Stimulated activated memory B cell treated with anti-CD40 and anti-IgM and Interleukin-4, amounts not matched to agents 10 μg/mL and 1 μg/mL and 100 μg/mL, for 72 hours (primary cell): Measurements from ENCODE around the gene ORMDL3.
A peak's percentile ranks its signal among the peaks of the same experiment; 100 is the strongest.
"Not testable (repeated sequence)": the region's sequence is repeated elsewhere in the genome, so short reads cannot be mapped to it uniquely, and the experiment has no call there.

Experiments
- ATAC-seq: fragments of 150-1000 bp; cut with Tn5 transposase; 2 replicates; pipeline ENCODE4 v1.10.0; 2021
- H3K27ac Mint-ChIP-seq: one replicate; pipeline ENCODE4 v1.8.0; 2022; ENCODE audit warnings: mild to moderate bottlenecking, mixed read lengths
- H3K27me3 Mint-ChIP-seq: one replicate; pipeline ENCODE4 v1.8.0; 2022; ENCODE audit warnings: mixed read lengths
- H3K36me3 Mint-ChIP-seq: one replicate; pipeline ENCODE4 v1.8.0; 2022; ENCODE audit warnings: mixed read lengths
- H3K4me1 Mint-ChIP-seq: one replicate; pipeline ENCODE4 v1.8.0; 2022; ENCODE audit warnings: mixed read lengths
- H3K4me3 Mint-ChIP-seq: one replicate; pipeline ENCODE4 v1.8.0; 2022; ENCODE audit warnings: mild to moderate bottlenecking, moderate library complexity, mixed read lengths
- H3K9me3 Mint-ChIP-seq: one replicate; pipeline ENCODE4 v1.8.0; 2022; ENCODE audit warnings: mixed read lengths

Gene ORMDL3

DNA sequence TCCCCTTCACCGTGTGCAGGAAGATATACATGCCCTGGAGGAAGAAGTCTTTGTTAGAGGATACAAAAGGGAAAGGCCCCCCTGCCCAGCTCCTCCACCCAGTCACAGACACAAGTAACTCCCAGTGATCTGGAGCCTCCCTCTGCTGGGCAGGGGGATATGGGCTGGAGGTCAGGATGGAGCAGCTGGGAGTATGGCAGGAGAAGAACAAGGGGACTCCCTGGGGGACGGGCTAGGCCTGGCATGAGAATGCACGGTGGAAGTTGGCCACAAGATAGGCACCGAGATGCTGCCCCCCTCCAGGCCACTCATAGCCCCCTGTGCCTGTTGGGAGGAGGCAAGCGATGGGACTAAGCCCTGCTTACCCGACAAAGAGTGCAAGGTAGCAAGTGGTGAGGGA, 4.2 kb downstream of the ORMDL3 start:
- no peak for ATAC-seq
- Mint-ChIP-seq H3K27ac (peak overlapping the region; percentile 84), H3K27me3 (no peaks in the 10 kb centered on the region), H3K4me3 (no peak overlapping the region), H3K4me1 (peaks cover 90% of the 10 kb centered on the region), H3K36me3 (peaks cover 48% of the 10 kb centered on the region), H3K9me3 (peaks cover 2% of the 10 kb centered on the region)

DNA sequence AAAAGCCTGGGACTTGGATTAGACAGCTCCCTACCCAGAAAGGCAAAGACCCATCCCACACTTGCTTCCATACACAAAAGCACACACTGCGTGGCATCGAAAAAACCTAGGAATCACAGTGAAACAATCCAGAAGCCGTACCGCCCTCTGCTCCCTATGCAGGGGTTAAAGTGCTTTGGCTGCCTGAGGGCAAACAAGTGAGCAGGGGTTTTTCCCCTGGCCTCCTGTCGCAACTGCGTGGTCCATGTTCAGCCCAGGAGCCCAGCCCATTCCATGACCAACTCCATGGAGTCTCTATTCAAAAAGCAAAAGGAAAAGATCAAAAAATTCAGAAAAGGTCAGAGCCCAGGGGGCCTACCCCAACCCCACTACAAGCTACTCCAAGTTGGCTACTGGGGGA, 5.4 kb downstream of the ORMDL3 start:
- H3K4me3 Mint-ChIP-seq = peak overlapping the region; percentile 11
- no peak for ATAC-seq
- H3K4me1 Mint-ChIP-seq = peaks cover 92% of the 10 kb centered on the region
- no peaks in the 10 kb centered on the region for H3K27me3 Mint-ChIP-seq
- peaks cover 3% of the 10 kb centered on the region for H3K9me3 Mint-ChIP-seq
- H3K36me3 Mint-ChIP-seq = peaks cover 60% of the 10 kb centered on the region
- peak overlapping the region; percentile 84 for H3K27ac Mint-ChIP-seq

DNA sequence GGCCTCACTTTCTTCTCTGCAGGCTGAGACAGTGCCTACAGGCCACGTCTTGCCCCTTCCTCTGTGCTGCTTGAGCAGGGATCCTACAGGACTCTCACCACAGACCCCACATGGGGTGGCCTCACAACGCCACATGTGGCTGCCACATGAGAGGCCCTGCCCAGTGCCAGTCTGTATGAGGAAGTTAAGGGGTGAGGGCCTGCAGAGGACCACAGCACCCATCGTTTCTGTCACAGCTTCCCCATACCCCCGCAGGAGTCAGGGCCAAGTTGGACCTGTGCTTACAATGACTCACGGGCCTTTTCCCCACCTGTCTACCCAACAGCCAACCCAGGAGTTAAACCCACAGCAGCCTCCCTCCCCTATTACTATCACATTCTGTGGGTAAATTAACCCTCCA, 6.1 kb downstream of the ORMDL3 start:
- Mint-ChIP-seq H3K9me3 (peaks cover 3% of the 10 kb centered on the region), H3K27ac (peak overlapping the region; percentile 84), H3K4me3 (peak overlapping the region; percentile 36), H3K36me3 (peaks cover 66% of the 10 kb centered on the region), H3K4me1 (peaks cover 94% of the 10 kb centered on the region), H3K27me3 (no peaks in the 10 kb centered on the region)
- peak; percentile 84 for ATAC-seq

DNA sequence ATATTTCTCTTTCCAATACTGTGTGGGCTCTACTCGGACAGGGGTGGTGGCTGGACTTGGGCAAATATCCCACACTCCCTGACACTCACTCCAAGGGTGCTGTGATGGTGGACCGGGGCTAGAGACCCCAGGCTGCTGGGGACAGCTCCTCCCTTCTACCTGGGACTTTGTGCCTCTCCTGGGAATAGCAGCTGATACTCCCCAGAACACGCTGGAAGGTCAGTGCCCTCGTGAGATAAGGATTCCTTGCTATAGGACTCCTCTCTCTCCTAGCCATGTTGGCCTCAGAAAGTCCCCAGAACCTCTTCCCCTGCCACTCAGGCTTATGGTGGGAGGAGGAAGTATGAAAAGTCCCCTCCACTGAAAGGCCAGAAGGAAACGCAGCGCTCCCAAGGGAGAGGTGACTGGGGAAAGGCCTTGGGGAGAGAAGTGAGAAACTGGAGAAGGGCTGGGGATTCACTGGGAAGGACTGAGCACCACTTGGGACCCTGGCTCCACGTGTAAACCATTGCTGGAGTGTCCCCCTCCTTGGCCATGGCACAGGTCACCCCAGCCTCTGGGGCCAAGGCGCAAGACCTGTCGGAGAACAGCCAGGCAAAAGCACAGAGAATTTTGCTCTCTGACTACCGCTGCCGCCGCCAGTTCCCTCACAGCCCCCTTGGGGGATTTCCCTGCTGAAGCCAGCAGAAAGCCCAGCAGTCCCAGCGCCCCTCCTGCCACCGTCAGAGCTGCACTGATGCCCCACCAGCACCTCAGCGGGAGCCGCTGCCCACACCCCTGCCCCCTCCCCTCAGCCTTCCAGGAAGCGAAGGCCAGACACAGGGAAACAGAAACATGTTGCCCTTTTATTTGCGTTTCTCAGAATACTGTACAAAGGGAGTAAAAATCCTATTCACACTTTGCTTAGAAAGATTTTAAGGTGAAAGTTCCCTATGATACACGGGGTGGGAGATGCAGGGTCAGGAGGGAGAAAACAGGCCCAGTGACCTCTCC, 6.9 kb downstream of the ORMDL3 start:
- peaks cover 3% of the 10 kb centered on the region for H3K9me3 Mint-ChIP-seq
- H3K27ac Mint-ChIP-seq = peak overlapping the region; percentile 84
- H3K36me3 Mint-ChIP-seq = peaks cover 66% of the 10 kb centered on the region
- ATAC-seq = peak; percentile 75
- H3K4me3 Mint-ChIP-seq = peak overlapping the region; percentile 36
- no peaks in the 10 kb centered on the region for H3K27me3 Mint-ChIP-seq
- peaks cover 88% of the 10 kb centered on the region for H3K4me1 Mint-ChIP-seq

DNA sequence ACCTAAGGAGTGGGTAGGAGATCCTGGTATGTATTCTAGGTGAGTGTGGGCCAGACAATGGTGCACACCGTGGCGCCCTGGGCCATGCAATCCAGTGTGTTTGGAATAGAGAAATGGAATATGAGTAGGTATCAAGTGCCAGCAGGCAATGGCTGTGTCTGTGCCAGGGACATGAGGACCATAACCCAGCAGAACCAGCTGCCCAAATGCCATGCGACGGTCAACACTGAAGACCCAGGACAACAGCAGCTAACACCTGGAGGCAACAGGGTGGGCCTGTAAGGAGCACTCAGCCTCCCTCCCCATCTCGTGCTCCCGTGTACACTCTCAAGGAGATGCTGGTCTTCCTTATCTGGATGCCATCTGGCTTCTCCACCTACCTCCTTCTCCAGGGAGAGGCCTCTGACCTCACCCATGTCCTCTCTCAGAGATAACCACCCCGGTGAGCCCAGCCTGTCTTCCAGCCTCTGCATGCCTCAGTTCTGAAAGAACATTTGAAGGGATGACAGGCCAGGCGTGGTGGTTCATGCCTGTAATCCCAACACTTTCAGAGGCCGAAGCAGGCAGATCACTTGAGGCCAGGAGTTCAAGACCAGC, 8.2 kb downstream of the ORMDL3 start:
- peaks cover 3% of the 10 kb centered on the region for H3K9me3 Mint-ChIP-seq
- no peaks in the 10 kb centered on the region for H3K27me3 Mint-ChIP-seq
- H3K4me3 Mint-ChIP-seq = no peak overlapping the region
- H3K4me1 Mint-ChIP-seq = peaks cover 81% of the 10 kb centered on the region
- ATAC-seq = no peak
- H3K36me3 Mint-ChIP-seq = peaks cover 69% of the 10 kb centered on the region
- H3K27ac Mint-ChIP-seq = peak overlapping the region; percentile 45

DNA sequence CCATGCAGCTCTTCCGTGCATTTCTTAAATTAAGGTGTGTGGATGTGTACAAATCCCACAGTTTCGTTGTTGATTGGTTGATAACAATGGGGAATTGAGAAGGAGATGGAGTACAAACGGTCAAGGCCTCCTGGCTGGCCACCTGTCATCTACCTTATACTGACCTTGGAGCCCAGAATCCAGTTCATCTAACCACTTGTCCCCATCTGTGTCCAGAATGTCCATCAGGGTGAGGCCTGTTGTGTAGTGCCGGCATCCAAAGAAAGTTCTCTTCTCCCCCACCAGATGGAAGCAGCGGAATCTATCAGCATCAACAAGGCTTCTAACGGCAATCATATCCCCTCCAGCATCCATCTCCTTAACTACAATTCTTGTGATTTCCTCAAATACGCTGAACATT, 10.5 kb downstream of the ORMDL3 start:
- Mint-ChIP-seq H3K36me3 (peaks cover 69% of the 10 kb centered on the region), H3K4me3 (no peak overlapping the region), H3K27me3 (no peaks in the 10 kb centered on the region), H3K4me1 (peaks cover 62% of the 10 kb centered on the region), H3K27ac (peak overlapping the region; percentile 77), H3K9me3 (peaks cover 3% of the 10 kb centered on the region)
- no peak for ATAC-seq

DNA sequence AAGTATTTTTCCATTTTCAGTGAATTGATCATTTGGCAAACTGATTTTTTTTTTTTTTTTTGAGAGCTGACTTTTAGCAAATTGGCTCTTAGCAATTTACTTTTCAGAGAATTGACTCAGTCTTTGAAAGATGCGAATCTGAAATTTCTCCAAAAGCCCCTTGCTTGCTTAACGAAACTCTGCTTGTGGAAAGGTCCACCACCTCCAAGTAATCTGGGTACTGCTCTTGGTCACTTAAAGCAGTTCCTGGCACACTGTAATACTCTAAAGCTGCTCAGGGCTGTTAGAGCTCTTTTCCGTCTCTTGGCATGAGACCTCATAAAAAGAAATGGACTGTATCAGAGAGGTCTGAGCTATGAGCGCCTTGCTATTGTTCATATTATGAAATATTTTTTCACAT, 11.8 kb downstream of the ORMDL3 start:
- Mint-ChIP-seq H3K36me3 (peaks cover 76% of the 10 kb centered on the region), H3K27me3 (no peaks in the 10 kb centered on the region), H3K4me1 (peaks cover 48% of the 10 kb centered on the region), H3K9me3 (peaks cover 3% of the 10 kb centered on the region), H3K27ac (peak overlapping the region; percentile 77), H3K4me3 (no peak overlapping the region)
- ATAC-seq = peak; percentile 74

DNA sequence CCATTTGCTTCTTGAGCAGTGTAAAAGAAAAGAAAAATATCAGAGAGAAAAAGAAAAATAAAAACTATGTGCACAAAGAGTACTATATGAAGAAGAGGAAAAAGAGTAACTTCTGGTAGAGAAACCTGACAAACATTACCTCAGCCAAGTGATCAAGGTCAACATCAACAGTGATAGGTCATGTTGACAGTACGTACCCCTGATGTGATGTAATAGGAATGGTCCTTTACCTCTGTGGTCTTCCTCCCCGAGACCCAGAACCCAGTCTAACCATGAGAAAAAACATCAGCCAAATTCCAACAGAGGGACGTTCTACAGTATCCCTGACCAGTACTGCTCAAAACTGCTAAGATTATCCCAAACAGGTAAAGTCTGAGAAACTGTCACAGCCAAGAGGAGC, 13.4 kb downstream of the ORMDL3 start:
- peaks cover 73% of the 10 kb centered on the region for H3K36me3 Mint-ChIP-seq
- H3K4me3 Mint-ChIP-seq = no peak overlapping the region
- peak overlapping the region; percentile 19 for H3K27ac Mint-ChIP-seq
- ATAC-seq = no peak
- no peaks in the 10 kb centered on the region for H3K27me3 Mint-ChIP-seq
- peaks cover 3% of the 10 kb centered on the region for H3K9me3 Mint-ChIP-seq
- peaks cover 35% of the 10 kb centered on the region for H3K4me1 Mint-ChIP-seq

DNA sequence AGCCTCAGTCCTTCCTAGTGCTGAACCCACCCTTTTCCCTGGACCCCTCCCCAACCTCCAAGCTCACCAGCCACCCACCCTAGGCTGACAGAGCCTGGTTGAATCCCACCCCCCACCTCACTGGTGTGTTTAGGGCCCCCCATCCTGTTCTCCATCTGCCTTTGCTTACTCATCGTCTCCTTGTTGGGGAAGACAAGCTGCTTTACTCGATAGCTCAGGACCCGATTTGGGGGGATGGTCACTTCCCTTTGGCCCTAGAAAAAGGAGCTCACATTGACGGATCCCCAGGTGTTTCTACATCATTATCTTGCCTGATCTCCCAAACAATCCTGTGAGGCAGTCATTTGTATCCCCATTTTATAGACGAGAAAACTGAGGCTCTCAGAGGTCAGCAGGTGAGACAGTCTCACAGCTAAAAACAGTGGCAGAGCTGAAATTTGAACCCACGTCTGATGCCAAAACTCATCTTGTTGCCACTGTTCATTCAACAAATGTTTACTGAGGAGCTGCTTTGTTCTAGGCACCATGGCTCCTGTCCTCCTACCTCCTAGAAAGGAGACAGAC, 18.5 kb downstream of the ORMDL3 start:
- H3K27ac Mint-ChIP-seq = no peak overlapping the region
- peaks cover 70% of the 10 kb centered on the region for H3K36me3 Mint-ChIP-seq
- H3K4me3 Mint-ChIP-seq = no peak overlapping the region
- no peaks in the 10 kb centered on the region for H3K9me3 Mint-ChIP-seq
- H3K4me1 Mint-ChIP-seq = peaks cover 28% of the 10 kb centered on the region
- no peaks in the 10 kb centered on the region for H3K27me3 Mint-ChIP-seq
- no peak for ATAC-seq

DNA sequence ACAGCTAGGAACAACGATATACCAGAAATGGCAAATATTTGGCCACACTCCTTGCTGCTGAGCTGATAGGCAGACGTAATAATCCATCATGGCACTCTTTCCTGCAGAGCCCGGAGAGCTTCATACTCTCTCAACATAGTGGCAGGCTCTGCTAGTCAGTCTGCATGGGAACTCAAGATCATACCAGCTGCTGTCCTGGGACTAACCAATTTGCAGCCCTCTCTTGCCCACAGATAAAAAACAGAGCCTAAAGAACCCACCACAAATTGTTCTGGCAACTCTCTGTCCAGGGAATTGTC, 22.5 kb downstream of the ORMDL3 start:
- Mint-ChIP-seq H3K4me3 (no peak overlapping the region), H3K27ac (peak overlapping the region; percentile 53), H3K27me3 (no peaks in the 10 kb centered on the region), H3K4me1 (peaks cover 37% of the 10 kb centered on the region), H3K36me3 (peaks cover 45% of the 10 kb centered on the region), H3K9me3 (no peaks in the 10 kb centered on the region)
- ATAC-seq = no peak

DNA sequence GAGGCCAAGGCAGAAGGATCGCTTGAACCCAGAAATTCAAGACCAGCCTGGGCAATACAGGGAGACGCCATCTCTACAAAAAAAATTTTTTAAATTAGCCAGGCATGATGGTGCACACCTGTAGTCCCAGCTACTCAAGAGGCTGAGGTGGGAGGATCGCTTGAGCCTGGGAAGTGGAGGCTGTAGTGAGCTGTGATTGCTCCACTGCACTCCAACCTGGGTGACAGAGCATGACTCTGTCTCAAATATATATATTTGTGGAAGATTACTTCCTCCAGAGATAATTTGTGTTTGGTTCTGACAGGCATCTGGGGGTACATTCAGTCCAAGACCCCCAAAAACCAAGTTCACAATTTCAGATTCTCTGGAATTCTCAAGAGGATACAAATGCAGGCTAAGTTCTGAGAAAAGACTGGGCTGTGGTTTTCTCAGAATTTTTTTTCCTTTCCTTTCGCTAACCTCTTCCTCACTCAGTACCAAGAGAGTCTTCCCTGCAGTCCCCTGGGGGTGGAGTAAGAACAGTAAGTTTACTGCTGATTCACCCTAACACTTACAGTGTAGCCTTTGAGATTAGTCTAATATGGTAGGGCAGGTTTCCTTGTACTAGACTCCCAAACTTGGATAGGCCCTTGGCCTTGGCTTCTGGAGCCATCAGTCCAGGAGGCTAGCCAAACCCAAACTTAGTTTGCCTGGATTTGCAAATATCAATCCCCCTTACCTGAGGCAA, 24.1 kb downstream of the ORMDL3 start:
- Mint-ChIP-seq H3K36me3 (peaks cover 44% of the 10 kb centered on the region), H3K4me1 (peaks cover 37% of the 10 kb centered on the region), H3K27ac (peak overlapping the region; percentile 40), H3K27me3 (no peaks in the 10 kb centered on the region), H3K9me3 (no peaks in the 10 kb centered on the region), H3K4me3 (no peak overlapping the region)
- peak; percentile 89 for ATAC-seq

DNA sequence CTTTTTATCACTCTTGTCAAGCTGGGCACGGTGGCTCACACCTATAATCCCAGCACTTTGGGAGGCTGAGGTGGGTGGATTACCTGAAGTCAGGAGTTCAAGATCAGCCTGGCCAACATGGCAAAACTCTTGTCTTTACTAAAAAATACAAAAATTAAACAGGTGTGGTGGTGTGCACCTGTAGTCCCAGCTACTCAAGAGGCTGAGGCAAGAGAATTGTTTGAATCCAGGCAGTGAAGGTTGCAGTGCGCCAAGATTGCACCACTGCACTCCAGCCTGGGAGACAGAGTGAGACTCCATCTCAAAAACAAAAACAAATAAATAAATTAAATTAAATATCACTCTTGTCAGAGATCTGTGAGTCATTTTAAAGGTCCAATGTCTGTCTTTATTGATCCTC, 25.4 kb downstream of the ORMDL3 start:
- not testable (repeated sequence) for H3K9me3 Mint-ChIP-seq, ATAC-seq, H3K27me3 Mint-ChIP-seq, H3K4me3 Mint-ChIP-seq, H3K27ac Mint-ChIP-seq
- Mint-ChIP-seq H3K4me1 (peaks cover 35% of the 10 kb centered on the region), H3K36me3 (peaks cover 41% of the 10 kb centered on the region)

DNA sequence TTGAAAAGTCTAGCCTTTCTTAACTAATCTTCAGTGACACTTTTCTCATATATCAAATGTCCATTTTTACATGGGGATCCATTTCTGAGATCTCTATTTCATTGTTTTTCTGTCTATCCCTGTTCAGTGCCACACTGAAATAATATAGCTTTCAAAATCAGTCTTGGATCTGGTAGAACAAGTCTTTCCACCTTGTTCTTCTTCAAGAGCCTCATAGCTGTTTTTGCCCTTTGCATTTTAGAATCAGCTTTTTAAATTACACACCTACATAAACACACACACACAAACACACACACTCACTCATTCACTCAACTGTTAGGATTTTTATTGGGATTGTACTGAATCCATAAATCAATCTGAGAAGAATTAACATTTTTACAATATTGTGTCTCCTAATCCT, 28.2 kb downstream of the ORMDL3 start:
- H3K36me3 Mint-ChIP-seq = peaks cover 15% of the 10 kb centered on the region
- H3K4me3 Mint-ChIP-seq = no peak overlapping the region

DNA sequence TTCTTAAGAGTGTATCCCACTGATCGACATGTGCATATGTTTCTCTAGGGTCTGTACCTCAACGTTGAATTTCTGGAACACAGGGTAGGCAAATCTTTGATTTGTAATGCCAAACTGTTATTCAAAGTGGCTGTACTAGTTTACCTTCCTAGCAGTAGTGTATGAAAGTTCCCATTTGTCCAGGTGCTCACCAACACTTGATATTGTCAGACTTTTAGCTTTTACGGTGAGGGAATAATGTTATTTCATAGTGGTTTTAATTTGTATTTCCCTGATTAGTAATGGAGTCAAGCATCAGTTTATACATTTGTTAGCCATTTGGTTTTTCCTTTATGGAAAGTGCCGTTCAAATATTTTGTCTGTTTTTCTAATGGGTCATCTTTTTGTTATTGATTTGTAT, 29.3 kb downstream of the ORMDL3 start:
- Mint-ChIP-seq H3K36me3 (peaks cover 15% of the 10 kb centered on the region), H3K4me3 (no peak overlapping the region), H3K9me3 (no peaks in the 10 kb centered on the region), H3K4me1 (peaks cover 16% of the 10 kb centered on the region), H3K27me3 (no peaks in the 10 kb centered on the region), H3K27ac (no peak overlapping the region)
- ATAC-seq = no peak

More for the DNA sequence above, 28.2 kb downstream of the ORMDL3 start:
- no peak for ATAC-seq
- Mint-ChIP-seq H3K27ac (peak overlapping the region; percentile 20), H3K4me1 (peaks cover 18% of the 10 kb centered on the region), H3K27me3 (no peaks in the 10 kb centered on the region), H3K9me3 (no peaks in the 10 kb centered on the region)

DNA sequence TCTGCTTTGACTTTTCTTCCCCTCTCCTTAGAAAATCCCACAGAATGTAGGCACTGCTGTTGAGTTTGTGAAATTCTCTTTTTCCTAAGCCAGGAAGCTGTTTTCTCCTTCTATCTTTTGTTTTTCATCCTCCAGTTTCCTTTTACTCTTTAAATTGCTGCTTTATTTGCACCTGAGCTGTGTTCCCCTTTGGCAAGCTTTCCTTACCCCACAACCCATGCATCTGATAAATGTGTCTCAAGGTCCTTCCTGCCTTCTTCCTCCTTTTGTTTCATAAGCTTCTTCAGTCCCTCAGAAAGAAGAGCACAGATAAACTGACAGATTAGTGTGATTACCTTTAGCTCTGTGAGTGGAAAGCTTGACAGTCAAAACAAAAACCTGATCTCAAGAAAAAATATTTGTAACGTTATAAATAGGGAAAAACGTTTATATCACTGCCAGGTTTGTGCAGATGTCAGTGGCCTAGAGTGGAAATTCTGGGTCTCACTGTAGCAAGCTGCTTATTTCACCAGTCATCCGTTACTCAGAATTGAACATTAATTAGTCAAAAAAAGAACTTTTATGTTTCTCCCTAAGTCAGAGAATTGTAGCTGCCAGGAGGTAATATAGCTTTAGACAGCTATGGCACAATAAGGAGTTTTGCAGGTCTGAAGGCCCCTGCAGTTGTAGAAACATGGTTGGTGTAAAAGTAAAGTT, 32.6 kb downstream of the ORMDL3 start:
- Mint-ChIP-seq H3K4me1 (peaks cover 13% of the 10 kb centered on the region), H3K27me3 (no peaks in the 10 kb centered on the region), H3K27ac (peak overlapping the region; percentile 50), H3K4me3 (no peak overlapping the region), H3K9me3 (no peaks in the 10 kb centered on the region), H3K36me3 (peaks cover 9% of the 10 kb centered on the region)
- no peak for ATAC-seq
